C4-2B (cell line): Measurements from ENCODE around the gene UBE2Q2.

Source experiments
- CTCF ChIP-seq: fragments of 450-650 bp; conservative IDR thresholded peaks from 2 replicates; pipeline ENCODE4 v1.5.1; 2017; ENCODE audit warnings: mild to moderate bottlenecking
- ZFX ChIP-seq: fragments of 450-650 bp; IDR thresholded peaks from 2 replicates; pipeline ENCODE4 v1.6.1; 2017

GRCh38 chr15:75872403-75872990 lies 29.2 kb downstream of the UBE2Q2 start:
- no peak for TF ChIP-seq CTCF
- TF ChIP-seq ZFX, result no peak
